CD4-positive, alpha-beta T cell treated with Interleukin-21 for 1 hour (primary cell): Measurements from ENCODE around the gene FABP1.

Source experiments
- DNase-seq: peaks from one replicate; pipeline ENCODE4 v3.0.0-alpha.2; 2020

FABP1 gene

DNA sequence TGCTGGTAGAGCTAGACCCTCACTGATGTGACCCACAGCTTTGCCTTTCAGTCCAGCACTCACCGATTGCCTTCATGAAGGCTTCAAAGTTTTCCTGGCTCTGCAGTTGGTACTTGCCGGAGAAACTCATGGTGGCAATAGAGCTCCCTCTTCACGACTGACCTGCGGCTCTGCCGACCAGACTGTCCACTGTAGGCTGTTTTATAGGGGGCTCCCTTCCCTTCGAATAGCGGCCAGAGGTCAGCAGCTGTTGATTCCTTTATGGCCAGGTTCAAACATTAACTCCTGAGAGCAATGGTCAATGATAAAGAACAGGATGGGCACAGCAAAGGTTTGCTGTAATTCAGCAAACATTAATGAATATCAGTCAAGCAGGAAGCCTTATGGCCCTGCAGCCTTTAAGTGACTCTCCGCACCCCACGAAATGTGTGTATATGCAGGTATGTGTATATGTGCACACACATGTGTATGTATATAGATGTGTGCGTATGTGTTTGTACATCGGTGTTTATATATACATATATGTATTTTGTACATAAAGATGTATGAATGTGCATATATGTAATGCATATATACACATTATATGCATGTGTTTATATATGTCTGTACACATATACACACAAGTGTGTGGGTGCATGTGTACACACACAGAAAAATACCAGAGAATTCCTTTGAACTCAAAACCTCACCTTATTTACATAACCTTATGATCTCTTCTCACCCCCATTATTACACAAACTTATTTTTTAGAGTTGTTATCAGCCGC is at the start of gene FABP1:
FABP1 (minus strand) TSS at position 175 of the 766 bp plus-strand sequence; CDS start at position 130, 45 bp downstream.
- no peak for DNase-seq

GRCh38 chr2:88177556-88177955 is 49.7 kb upstream of the FABP1 start:
- no peak for DNase-seq

GRCh38 chr2:88176352-88176984 is 48.6 kb upstream of the FABP1 start:
- no peak for DNase-seq

- no peak for DNase-seq
These were observed 45.0 kb upstream of the FABP1 start for GRCh38 chr2:88172882-88173281.

- no peak for DNase-seq
These were observed 44.1 kb upstream of the FABP1 start for GRCh38 chr2:88171966-88172365.

DNA sequence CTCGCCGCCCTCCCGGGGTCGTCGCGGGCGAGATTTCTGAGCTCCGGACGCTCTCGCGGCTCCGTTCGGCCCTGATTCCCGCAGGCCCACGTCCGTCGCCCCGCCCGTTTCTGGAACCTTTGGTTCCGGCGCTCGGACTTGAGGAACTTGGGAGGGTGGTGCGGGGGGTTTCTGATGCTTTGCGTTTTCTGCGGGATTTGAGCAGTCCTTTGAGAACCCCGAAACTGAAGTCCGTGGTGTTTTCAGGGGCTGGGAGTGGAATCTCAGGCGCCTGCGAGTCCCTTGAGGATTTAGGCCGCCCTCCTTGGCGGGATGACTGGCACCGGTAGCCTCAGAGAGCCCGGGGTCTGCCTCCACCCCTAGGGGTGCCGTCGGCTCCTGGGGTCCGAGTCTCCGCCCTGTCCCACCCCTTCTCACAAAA is 42.6 kb upstream of the FABP1 start:
- DNase-seq: no peak

- no peak for DNase-seq
These were observed 40.5 kb upstream of the FABP1 start for GRCh38 chr2:88168386-88168785.

- no peak for DNase-seq
These were observed 39.9 kb upstream of the FABP1 start for GRCh38 chr2:88167740-88168139.

- DNase-seq: no peak
These were observed 37.6 kb upstream of the FABP1 start for GRCh38 chr2:88165332-88166003.

- DNase-seq: no peak
These were observed 33.8 kb upstream of the FABP1 start for GRCh38 chr2:88161446-88162244.

DNA sequence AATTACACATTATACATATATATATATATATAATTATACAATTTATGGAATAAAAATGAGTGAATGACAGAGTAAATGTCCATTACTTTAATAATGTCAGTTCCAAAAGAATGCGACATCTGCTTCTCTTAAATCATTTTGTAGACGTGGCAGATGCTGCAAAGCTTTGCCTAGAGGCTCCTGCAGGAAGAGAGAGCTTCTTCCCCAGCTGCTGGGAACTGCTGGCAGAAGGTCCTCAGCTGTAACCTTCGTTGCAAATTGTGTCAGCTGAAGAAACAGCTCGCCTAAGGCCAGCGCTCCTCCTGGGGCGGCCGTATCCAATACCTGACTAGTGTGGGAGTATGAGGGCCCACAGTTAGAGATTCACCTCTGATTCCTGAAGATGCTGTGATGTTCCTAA is 32.7 kb upstream of the FABP1 start:
- no peak for DNase-seq

GRCh38 chr2:88159955-88160415 is 32.1 kb upstream of the FABP1 start:
- DNase-seq: peak; percentile 64

- DNase-seq: no peak
These were observed 31.6 kb upstream of the FABP1 start for GRCh38 chr2:88159481-88159880.

DNA sequence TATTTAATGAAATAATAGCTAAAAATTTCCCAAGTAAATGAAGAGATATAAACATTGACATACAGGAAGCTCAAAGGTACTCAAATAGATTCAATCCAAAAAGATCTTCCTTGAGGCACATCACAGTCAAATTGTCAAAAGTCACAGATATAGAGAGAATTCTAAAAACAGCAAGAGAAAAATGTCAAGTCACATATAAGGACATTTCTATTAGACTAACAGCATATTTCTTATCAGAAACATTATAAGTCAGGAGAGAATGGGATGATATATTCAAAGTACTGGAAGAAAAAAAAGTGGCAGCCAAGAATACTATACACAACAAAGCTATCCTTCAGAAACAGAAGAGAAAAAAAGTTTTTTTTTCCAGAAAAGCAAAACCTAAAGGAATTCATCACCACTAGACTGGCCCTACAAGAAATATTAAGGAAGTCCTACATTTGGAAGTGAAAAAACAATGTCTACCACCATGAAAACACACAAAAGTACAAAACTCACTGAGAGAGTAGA is 21.1 kb upstream of the FABP1 start:
- DNase-seq: no peak

DNA sequence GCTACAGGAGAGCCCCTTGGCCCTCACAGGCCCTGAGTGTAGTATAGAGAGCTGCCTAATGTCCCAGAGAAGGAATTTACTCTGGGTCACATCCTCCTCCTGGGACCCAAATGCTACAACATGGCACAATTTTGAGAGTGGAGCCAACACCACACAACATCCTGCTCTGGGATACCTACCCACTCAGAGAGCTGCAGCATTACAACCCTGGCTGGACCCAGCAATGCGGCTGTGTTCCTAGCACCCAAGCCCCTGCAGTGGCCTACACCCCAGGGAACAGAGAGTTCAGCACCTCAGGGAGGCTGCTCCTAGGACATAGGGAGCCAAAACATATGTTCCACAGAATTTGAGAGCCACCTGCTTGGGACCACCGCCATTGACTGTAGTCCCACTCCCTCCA is 19.3 kb upstream of the FABP1 start:
- DNase-seq: no peak

DNA sequence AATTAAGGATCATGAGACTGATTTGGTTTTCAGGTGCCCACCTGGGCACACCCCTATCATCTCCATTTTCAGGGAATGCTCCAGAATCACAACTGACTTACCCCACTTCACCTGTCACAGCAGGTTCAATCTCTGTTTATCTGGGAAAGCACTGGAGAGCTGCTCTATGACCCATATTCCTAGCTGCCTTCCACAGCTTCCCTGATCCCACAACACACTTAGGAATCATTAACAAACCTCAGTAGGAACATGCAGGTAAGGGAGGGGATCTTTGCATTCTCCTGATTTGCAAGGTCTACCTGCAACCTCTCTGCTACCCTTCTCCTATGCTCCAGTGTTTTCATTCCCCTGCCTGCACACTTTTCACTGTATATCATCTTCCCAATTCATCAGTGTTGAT is 18.7 kb upstream of the FABP1 start:
- no peak for DNase-seq

DNA sequence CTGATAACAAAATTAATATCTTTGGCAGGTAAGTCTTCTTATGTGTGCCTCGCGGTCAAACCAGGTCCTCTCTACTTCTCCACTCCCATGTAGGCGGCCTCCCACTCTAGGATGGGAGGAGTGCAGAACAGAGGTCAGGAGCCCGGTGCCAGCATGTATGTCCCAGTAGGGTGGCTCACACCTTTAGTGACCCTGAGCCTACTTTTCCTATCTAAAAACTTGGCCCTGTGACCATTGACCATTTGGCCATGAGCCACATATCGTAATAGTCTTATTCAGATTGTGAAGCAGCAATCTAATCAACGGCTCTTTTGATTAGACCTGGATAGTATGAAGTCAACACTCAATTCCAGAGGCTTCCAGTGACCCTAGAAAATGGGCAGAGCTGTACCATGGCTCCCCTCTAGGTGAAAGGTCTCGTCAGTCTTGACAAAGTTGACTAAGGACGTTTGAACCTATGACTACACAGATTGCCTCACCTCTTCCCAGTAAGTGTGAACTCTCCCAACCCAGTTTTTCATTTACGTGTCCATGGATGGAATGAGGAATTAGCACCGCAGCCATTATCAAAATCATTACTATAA is 17.1 kb upstream of the FABP1 start:
- DNase-seq: no peak

DNA sequence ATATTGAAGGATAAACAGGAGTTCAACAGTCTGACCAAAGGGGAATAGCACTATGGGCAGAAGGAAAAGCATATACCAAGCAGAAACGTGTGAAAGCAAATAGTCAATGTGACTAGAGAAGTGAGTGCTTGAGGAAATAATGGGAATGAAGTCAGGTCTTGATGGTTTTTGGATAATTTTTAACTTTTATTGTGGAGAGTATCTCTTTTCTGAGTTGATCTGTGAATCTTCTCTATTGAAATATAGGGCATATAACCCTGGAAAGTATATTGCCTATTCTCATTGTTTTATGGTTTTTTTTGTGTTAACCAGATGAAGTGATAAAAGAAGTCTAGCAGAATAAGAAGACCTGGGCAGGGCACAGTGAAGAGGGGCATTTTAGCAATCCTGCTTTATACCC is 16.4 kb upstream of the FABP1 start:
- no peak for DNase-seq

- DNase-seq: no peak
These were observed 14.1 kb upstream of the FABP1 start for GRCh38 chr2:88141952-88142351.

- DNase-seq: no peak
These were observed 11.9 kb upstream of the FABP1 start for GRCh38 chr2:88139804-88140203.

GRCh38 chr2:88139203-88139702 is 11.4 kb upstream of the FABP1 start:
- DNase-seq: no peak

- no peak for DNase-seq
These were observed 10.0 kb upstream of the FABP1 start for GRCh38 chr2:88137833-88138232.
